Lung (tissue), 12 donors: Measurements from ENCODE around the gene TP53BP1. TPM values are rescaled to one million over a fixed set of nuclear protein-coding genes. Genes with fewer than 3 reads are reported as not detected.
A peak's percentile ranks its signal among the peaks of the same experiment; 100 is the strongest.

Experiments
- ATAC-seq: fragments of 200-7000 bp; cut with Tn5 transposase; one replicate; pipeline ENCODE4 v1.9.1; 2020; ENCODE audit warnings: moderate number of reproducible peaks; ENCODE audit not compliant: insufficient read depth, low FRiP score
- DNase-seq, 3 donors: peaks; one replicate each; pipeline ENCODE4 v3.0.0-alpha.2; 2013 to 2017
- H3K27ac ChIP-seq, 2 donors: one replicate each; pipeline ENCODE4 v1.5.1; 2013; ENCODE audit warnings: mild to moderate bottlenecking in 2 of 2, moderate library complexity in 2 of 2, control low read depth in 1 of 2, inconsistent platforms in 1 of 2, low read depth in 1 of 2, low read length in 1 of 2
- H3K27me3 ChIP-seq, 3 donors: one replicate each; pipeline ENCODE4 v1.5.1; 2013; ENCODE audit warnings: low read length in 2 of 3; ENCODE audit not compliant: control insufficient read depth in 3 of 3, insufficient read depth in 3 of 3
- H3K36me3 ChIP-seq, 4 donors: one replicate each; pipeline ENCODE4 v1.5.1; 2013; ENCODE audit warnings: low read length in 4 of 4, mild to moderate bottlenecking in 1 of 4, moderate library complexity in 1 of 4; ENCODE audit not compliant: control insufficient read depth in 4 of 4, insufficient read depth in 4 of 4
- H3K4me1 ChIP-seq, 5 donors: one replicate each; pipeline ENCODE4 v1.5.1; 2013; ENCODE audit warnings: low read length in 5 of 5, mild to moderate bottlenecking in 2 of 5, moderate library complexity in 1 of 5; ENCODE audit not compliant: control insufficient read depth in 5 of 5, insufficient read depth in 5 of 5
- H3K4me3 ChIP-seq: one replicate; pipeline ENCODE4 v1.5.1; 2013; ENCODE audit warnings: mild to moderate bottlenecking, control low read depth, moderate library complexity
- H3K9ac ChIP-seq, 2 donors: one replicate each; pipeline ENCODE4 v1.5.1; 2013; ENCODE audit warnings: low read length in 2 of 2, control low read depth in 1 of 2; ENCODE audit not compliant: insufficient read depth in 1 of 2
- H3K9me3 ChIP-seq, 4 donors: one replicate each; pipeline ENCODE4 v1.5.1; 2013; ENCODE audit warnings: low read length in 3 of 4, mild to moderate bottlenecking in 1 of 4, moderate library complexity in 1 of 4; ENCODE audit not compliant: control insufficient read depth in 4 of 4, insufficient read depth in 3 of 4
- CTCF ChIP-seq: IDR thresholded peaks from 2 replicates; pipeline ENCODE4 v1.5.1; 2012; ENCODE audit warnings: mild to moderate bottlenecking; ENCODE audit errors: control extremely low read depth, extremely low read depth
- WGBS, 2 donors: extraction: QIAGEN DNeasy Blood & Tissue Kit; methylation state at CpG; one replicate each; pipeline ENCODE4 v1.1.7; 2013; 5-methylcytosine and 5-hydroxymethylcytosine counted together
- polyA plus RNA-seq, 2 donors: library from polyadenylated mRNA; stranded (reverse); fragments of 200-250 nt; gene quantifications; one replicate each; pipeline ENCODE4 v1.2.1, GENCODE V29; 2013
- total RNA-seq, 2 donors: library from RNA; depleted of rRNA in 1 of 2; stranded (reverse); fragments of >200 nt in 1 of 2; gene quantifications; one replicate each; pipeline ENCODE4 v1.2.1, GENCODE V29; 2014 to 2021
- donor health status: control.
- donor health status: control.
- donor health status: Bipolar disorder and iron deficiency.
- donor health status: healthy.
- donor health status: DM: yes; HTN: yes; CAD: no.

Gene TP53BP1
- total and polyA plus RNA-seq, 4 donors: 8.9 to 97.4 (median 23.7) TPM

GRCh38 chr15:43449981-43450380, 43.0 kb downstream of the TP53BP1 start:
- ATAC-seq (no peak), DNase-seq (no peak)
- 87 to 98% methylated on average over 1 of the region's 1 CpG for WGBS, 2 donors
- peaks cover 0 to 15% (median 12%) of the 10 kb centered on the region in 4 donors for H3K36me3 ChIP-seq
- no peak overlapping the region for H3K4me3 ChIP-seq
- no peaks in the 10 kb centered on the region for H3K27me3 ChIP-seq
- no peaks in the 10 kb centered on the region for H3K9me3 ChIP-seq
- TF ChIP-seq CTCF: no peak
- H3K9ac ChIP-seq: no peak overlapping the region
- H3K4me1 ChIP-seq: no peaks in the 10 kb centered on the region
- no peak overlapping the region for H3K27ac ChIP-seq

- no peak for DNase-seq
- Histone ChIP-seq H3K27me3 (no peaks in the 10 kb centered on the region), H3K4me1 (peaks cover 0 to 1% (median 0%) of the 10 kb centered on the region in 5 donors), H3K9ac (no peak overlapping the region), H3K9me3 (no peaks in the 10 kb centered on the region), H3K27ac (no peak overlapping the region), H3K36me3 (peaks cover 4 to 24% (median 10%) of the 10 kb centered on the region in 4 donors), H3K4me3 (no peak overlapping the region)
- ATAC-seq: no peak
- WGBS, 2 donors: 83 to 85% methylated on average over 2 of the region's 2 CpGs
- no peak for TF ChIP-seq CTCF
Measured at GRCh38 chr15:43446344-43446743, 46.6 kb downstream of the TP53BP1 start.

- Histone ChIP-seq H3K36me3 (peaks cover 5 to 28% (median 14%) of the 10 kb centered on the region in 4 donors), H3K9me3 (no peaks in the 10 kb centered on the region), H3K27ac (no peak overlapping the region), H3K27me3 (no peaks in the 10 kb centered on the region), H3K9ac (no peak overlapping the region), H3K4me1 (peaks cover 0 to 7% (median 0%) of the 10 kb centered on the region in 5 donors), H3K4me3 (no peak overlapping the region)
- no peak for TF ChIP-seq CTCF
- ATAC-seq (no peak), DNase-seq (peak in 2 of 3 donors; percentile 28 to 47)
Measured at GRCh38 chr15:43441316-43441715, 51.6 kb downstream of the TP53BP1 start.

GRCh38 chr15:43440721-43441281, 52.2 kb downstream of the TP53BP1 start:
- Histone ChIP-seq H3K27ac (no peak overlapping the region), H3K4me1 (peaks cover 0 to 7% (median 0%) of the 10 kb centered on the region in 5 donors), H3K9ac (no peak overlapping the region), H3K36me3 (peaks cover 3 to 26% (median 13%) of the 10 kb centered on the region in 4 donors), H3K9me3 (no peaks in the 10 kb centered on the region), H3K4me3 (no peak overlapping the region), H3K27me3 (no peaks in the 10 kb centered on the region)
- WGBS, 2 donors: 25 to 32% methylated on average over 4 of the region's 4 CpGs
- ATAC-seq (peak; percentile 86), DNase-seq (peak; percentile 59 to 93 (median 90))
- peak; percentile 15 for TF ChIP-seq CTCF
